Keratinocyte (primary cell): ENCODE results near the gene CDR2L.
"Not testable (repeated sequence)": the region's sequence is repeated elsewhere in the genome, so short reads cannot be mapped to it uniquely, and the experiment has no call there.

ENCODE experiments used
- CTCF ChIP-seq, 3 experiments: IDR thresholded peaks in 1 of 3; conservative IDR thresholded peaks in 1 of 3; optimal IDR thresholded peaks in 1 of 3; 2 replicates in 2 of 3; 3 replicates in 1 of 3; pipeline versions ENCODE3 to v1.5.1; 2011; ENCODE audit warnings: low read length in 3 of 3, mild to moderate bottlenecking in 3 of 3, moderate library complexity in 2 of 3, control low read depth in 1 of 3, inconsistent platforms in 1 of 3; ENCODE audit not compliant: insufficient read depth in 2 of 3; ENCODE audit errors: extremely low read depth in 1 of 3
- EZH2 ChIP-seq: IDR thresholded peaks from one replicate; pipeline ENCODE4 v1.6.1; 2012; ENCODE audit warnings: inconsistent platforms, mild to moderate bottlenecking, low read length, moderate library complexity

- TF ChIP-seq CTCF (optimal IDR thresholded peaks at IDR 0.05 in 1 of 3, IDR thresholded peaks at IDR 0.05 in 1 of 3, conservative IDR thresholded peaks at IDR 0.05 in 1 of 3; ENCODE audit: extremely low read depth in 1 of 3, insufficient read depth in 2 of 3, low read length in 3 of 3); EZH2: not testable (repeated sequence)
Observed at GRCh38 chr17:75026650-75027049, 39.2 kb downstream of the CDR2L start.
